Gastroesophageal sphincter (tissue), 3 donors: Measurements from ENCODE around the gene TRPC4AP.

Source experiments
- POLR2A ChIP-seq, 2 donors: fragments of 450-650 bp; IDR thresholded peaks; one replicate each; pipeline ENCODE4 v1.6.1; 2017; ENCODE audit warnings: antibody characterized with exemption in 2 of 2, mild to moderate bottlenecking in 2 of 2, moderate library complexity in 1 of 2
- TF ChIP-seq, protein P1 (sequence below), 4 experiments: fragments of 200-600 bp in 2 of 4; fragments of 450-650 bp in 2 of 4; sonication (generic) in 1 of 4; IDR thresholded peaks; one replicate each; pipeline ENCODE4 v1.5.1; 2017 to 2019; ENCODE audit warnings: antibody characterized with exemption in 4 of 4, mild to moderate bottlenecking in 2 of 4, moderate library complexity in 2 of 4

DNA sequence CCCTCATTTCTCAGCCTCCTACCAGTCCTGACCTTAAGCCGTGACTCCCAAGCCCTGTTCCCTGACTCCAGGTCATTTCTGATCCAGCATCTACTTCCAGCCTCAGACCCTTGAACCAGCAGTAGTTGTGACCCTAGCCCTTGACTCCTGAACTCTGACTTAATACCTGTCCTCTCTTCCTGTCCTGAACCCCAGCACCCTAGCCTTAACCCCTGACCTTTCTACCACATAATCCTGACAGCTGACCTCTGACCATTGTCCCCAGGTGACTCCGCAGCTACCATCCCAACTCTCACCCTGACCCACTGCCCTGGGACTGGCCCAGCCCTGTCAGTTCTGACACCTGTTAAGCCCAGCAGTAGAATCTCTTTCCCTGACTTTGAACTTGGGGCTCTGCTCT, 94.8 kb downstream of the TRPC4AP start:
- TF ChIP-seq, protein P1, sequence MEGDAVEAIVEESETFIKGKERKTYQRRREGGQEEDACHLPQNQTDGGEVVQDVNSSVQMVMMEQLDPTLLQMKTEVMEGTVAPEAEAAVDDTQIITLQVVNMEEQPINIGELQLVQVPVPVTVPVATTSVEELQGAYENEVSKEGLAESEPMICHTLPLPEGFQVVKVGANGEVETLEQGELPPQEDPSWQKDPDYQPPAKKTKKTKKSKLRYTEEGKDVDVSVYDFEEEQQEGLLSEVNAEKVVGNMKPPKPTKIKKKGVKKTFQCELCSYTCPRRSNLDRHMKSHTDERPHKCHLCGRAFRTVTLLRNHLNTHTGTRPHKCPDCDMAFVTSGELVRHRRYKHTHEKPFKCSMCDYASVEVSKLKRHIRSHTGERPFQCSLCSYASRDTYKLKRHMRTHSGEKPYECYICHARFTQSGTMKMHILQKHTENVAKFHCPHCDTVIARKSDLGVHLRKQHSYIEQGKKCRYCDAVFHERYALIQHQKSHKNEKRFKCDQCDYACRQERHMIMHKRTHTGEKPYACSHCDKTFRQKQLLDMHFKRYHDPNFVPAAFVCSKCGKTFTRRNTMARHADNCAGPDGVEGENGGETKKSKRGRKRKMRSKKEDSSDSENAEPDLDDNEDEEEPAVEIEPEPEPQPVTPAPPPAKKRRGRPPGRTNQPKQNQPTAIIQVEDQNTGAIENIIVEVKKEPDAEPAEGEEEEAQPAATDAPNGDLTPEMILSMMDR (IDR thresholded peaks at IDR 0.05): no peak
- TF ChIP-seq POLR2A (IDR thresholded peaks at IDR 0.05): no peak
